Karpas-422 (cell line): Measurements from ENCODE around the gene KCTD3. TPM values are rescaled to one million over a fixed set of nuclear protein-coding genes. Genes with fewer than 3 reads are reported as not detected.

ENCODE experiments used
- DNase-seq: peaks from one replicate; pipeline ENCODE4 v3.0.0-alpha.2; 2015
- H2AFZ ChIP-seq: fragments of 200-600 bp; sonication (generic); 2 replicates; pipeline ENCODE4 v1.6.1; 2014; ENCODE audit warnings: antibody characterized with exemption, low read length, mixed read lengths
- H3K27ac ChIP-seq: fragments of 200-600 bp; sonication (generic); 2 replicates; pipeline ENCODE4 v1.5.1; 2014; ENCODE audit warnings: mild to moderate bottlenecking, low read length, moderate library complexity
- H3K27me3 ChIP-seq: fragments of 200-600 bp; sonication (generic); 2 replicates; pipeline ENCODE4 v1.6.1; 2014; ENCODE audit warnings: low read length, mixed read lengths
- H3K36me3 ChIP-seq: fragments of 200-600 bp; sonication (generic); 2 replicates; pipeline ENCODE4 v1.6.1; 2014; ENCODE audit warnings: low read length, mixed read lengths; ENCODE audit not compliant: insufficient read depth
- H3K4me1 ChIP-seq: fragments of 200-600 bp; sonication (generic); 2 replicates; pipeline ENCODE4 v1.6.1; 2014; ENCODE audit warnings: mild to moderate bottlenecking, low read length, mixed read lengths
- H3K4me2 ChIP-seq: fragments of 200-600 bp; sonication (generic); 2 replicates; pipeline ENCODE4 v1.6.1; 2014; ENCODE audit warnings: low read length, low read depth, mild to moderate bottlenecking; ENCODE audit not compliant: poor library complexity, severe bottlenecking
- H3K4me3 ChIP-seq: fragments of 200-600 bp; sonication (generic); 2 replicates; pipeline ENCODE4 v1.5.1; 2014; ENCODE audit warnings: mild to moderate bottlenecking, antibody characterized with exemption, low read length, mixed read lengths
- H3K79me2 ChIP-seq: fragments of 200-600 bp; sonication (generic); 2 replicates; pipeline ENCODE4 v1.6.1; 2014; ENCODE audit warnings: mild to moderate bottlenecking, low read length, mixed read lengths
- H3K9ac ChIP-seq: fragments of 200-600 bp; sonication (generic); 2 replicates; pipeline ENCODE4 v1.6.0; 2014; ENCODE audit warnings: low read length
- H3K9me2 ChIP-seq: fragments of 200-600 bp; sonication (generic), shearing (Covaris generic); replicated peaks from 2 replicates; pipeline ENCODE4 v1.6.0; 2014; ENCODE audit warnings: mild to moderate bottlenecking, low read length, moderate library complexity; ENCODE audit not compliant: insufficient read depth
- H3K9me3 ChIP-seq: fragments of 300-700, 200-600 bp; sonication (generic); 2 replicates; pipeline ENCODE4 v1.6.1; 2014; ENCODE audit warnings: low read length, mixed read lengths
- H4K20me1 ChIP-seq: fragments of 200-600 bp; sonication (generic); 2 replicates; pipeline ENCODE4 v1.6.1; 2014; ENCODE audit warnings: mild to moderate bottlenecking, antibody characterized with exemption, low read length, low read depth; ENCODE audit not compliant: insufficient read depth
- total RNA-seq: library from RNA; depleted of rRNA; stranded (reverse); fragments of >200 nt; shearing (Covaris generic); gene quantifications from 2 replicates; pipeline ENCODE4 v1.2.3, GENCODE V29; 2014; ENCODE audit warnings: low replicate concordance

The KCTD3 gene
- total RNA-seq, 1 experiment from 2014 or later = not detected

DNA sequence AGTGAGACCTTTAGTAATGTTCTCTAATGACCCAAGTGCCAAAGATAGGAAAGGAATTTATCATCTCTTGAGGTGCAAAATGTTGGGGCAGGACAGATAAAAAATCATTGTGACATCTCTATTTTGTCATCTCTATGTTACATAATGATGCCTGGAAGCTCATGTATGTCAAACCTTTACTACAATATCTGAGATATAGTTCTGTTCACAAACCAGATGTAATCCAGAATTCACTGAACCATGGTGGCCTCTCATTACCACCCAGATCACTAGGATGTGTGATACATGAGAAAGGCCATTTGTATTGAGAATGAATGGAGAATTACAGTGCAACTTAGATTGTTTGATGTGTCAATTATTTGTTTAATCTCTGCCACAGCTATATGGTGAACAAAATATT is 22.0 kb upstream of the KCTD3 start:
- Histone ChIP-seq H3K9ac (no peak overlapping the region), H3K79me2 (no peaks in the 10 kb centered on the region), H3K4me3 (no peak overlapping the region), H3K9me3 (no peaks in the 10 kb centered on the region), H3K36me3 (no peaks in the 10 kb centered on the region), H3K9me2 (no peaks in the 10 kb centered on the region), H4K20me1 (no peaks in the 10 kb centered on the region), H3K4me1 (no peaks in the 10 kb centered on the region), H3K4me2 (no peak overlapping the region), H2AFZ (no peak overlapping the region), H3K27me3 (no peaks in the 10 kb centered on the region), H3K27ac (no peak overlapping the region)
- no peak for DNase-seq

- no peaks in the 10 kb centered on the region for H3K36me3 ChIP-seq
- no peak overlapping the region for H3K27ac ChIP-seq
- H2AFZ ChIP-seq = no peak overlapping the region
- no peak overlapping the region for H3K9ac ChIP-seq
- no peak for DNase-seq
- no peaks in the 10 kb centered on the region for H3K4me1 ChIP-seq
- no peaks in the 10 kb centered on the region for H3K9me2 ChIP-seq
- no peak overlapping the region for H3K4me2 ChIP-seq
- no peaks in the 10 kb centered on the region for H3K9me3 ChIP-seq
- no peak overlapping the region for H3K4me3 ChIP-seq
- no peaks in the 10 kb centered on the region for H4K20me1 ChIP-seq
- no peaks in the 10 kb centered on the region for H3K79me2 ChIP-seq
- H3K27me3 ChIP-seq = no peaks in the 10 kb centered on the region
These were observed 20.1 kb upstream of the KCTD3 start for GRCh38 chr1:215547011-215547410.

- no peaks in the 10 kb centered on the region for H4K20me1 ChIP-seq
- H3K36me3 ChIP-seq = no peaks in the 10 kb centered on the region
- H3K27ac ChIP-seq = no peak overlapping the region
- DNase-seq = no peak
- no peak overlapping the region for H3K4me3 ChIP-seq
- H3K4me1 ChIP-seq = no peaks in the 10 kb centered on the region
- H3K9me3 ChIP-seq = peaks cover 5% of the 10 kb centered on the region; the same call in 1 of the 2 replicates
- H3K4me2 ChIP-seq = no peak overlapping the region
- no peak overlapping the region for H2AFZ ChIP-seq
- no peak overlapping the region for H3K9ac ChIP-seq
- H3K9me2 ChIP-seq = no peaks in the 10 kb centered on the region
- no peaks in the 10 kb centered on the region for H3K27me3 ChIP-seq
- no peaks in the 10 kb centered on the region for H3K79me2 ChIP-seq
These were observed 15.3 kb upstream of the KCTD3 start for GRCh38 chr1:215551806-215552205.

DNA sequence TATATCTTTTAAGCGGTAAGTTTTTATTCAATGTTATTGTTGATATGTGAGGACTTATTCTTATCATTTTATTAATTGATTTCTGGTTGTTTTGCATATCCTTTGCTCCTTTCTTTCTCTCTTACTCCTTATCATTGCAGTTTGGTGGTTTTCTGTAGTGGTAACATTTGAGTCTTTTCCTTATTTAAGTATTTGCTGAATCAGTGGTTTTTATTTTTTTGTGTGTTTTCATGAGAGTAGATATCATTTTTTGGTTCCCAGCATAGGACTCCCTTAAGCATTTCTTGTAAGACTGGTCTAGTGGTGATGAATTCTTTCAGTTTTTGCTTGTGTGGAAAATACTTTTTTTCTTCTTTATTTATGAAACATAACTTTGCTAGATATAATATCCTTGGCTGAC is 12.2 kb upstream of the KCTD3 start:
- Histone ChIP-seq H3K27me3 (no peaks in the 10 kb centered on the region), H3K79me2 (no peaks in the 10 kb centered on the region), H2AFZ (no peak overlapping the region), H3K9me2 (no peaks in the 10 kb centered on the region), H3K9me3 (peaks cover 6% of the 10 kb centered on the region), H3K27ac (no peak overlapping the region), H3K36me3 (no peaks in the 10 kb centered on the region), H4K20me1 (no peaks in the 10 kb centered on the region), H3K9ac (no peak overlapping the region), H3K4me1 (no peaks in the 10 kb centered on the region), H3K4me3 (no peak overlapping the region), H3K4me2 (no peak overlapping the region)
- DNase-seq = no peak

GRCh38 chr1:215555531-215555930 is 11.6 kb upstream of the KCTD3 start:
- no peak overlapping the region for H3K9ac ChIP-seq
- no peaks in the 10 kb centered on the region for H3K79me2 ChIP-seq
- no peaks in the 10 kb centered on the region for H3K9me2 ChIP-seq
- no peak overlapping the region for H3K4me2 ChIP-seq
- H3K4me1 ChIP-seq = no peaks in the 10 kb centered on the region
- H4K20me1 ChIP-seq = no peaks in the 10 kb centered on the region
- H3K9me3 ChIP-seq = peaks cover 6% of the 10 kb centered on the region
- no peak for DNase-seq
- no peak overlapping the region for H2AFZ ChIP-seq
- no peak overlapping the region for H3K27ac ChIP-seq
- H3K27me3 ChIP-seq = no peaks in the 10 kb centered on the region
- H3K4me3 ChIP-seq = no peak overlapping the region
- no peaks in the 10 kb centered on the region for H3K36me3 ChIP-seq

- H4K20me1 ChIP-seq = no peaks in the 10 kb centered on the region
- H3K36me3 ChIP-seq = no peaks in the 10 kb centered on the region
- H3K79me2 ChIP-seq = no peaks in the 10 kb centered on the region
- no peak overlapping the region for H2AFZ ChIP-seq
- DNase-seq = no peak
- no peaks in the 10 kb centered on the region for H3K4me1 ChIP-seq
- H3K9me2 ChIP-seq = 0 out of 2 replicates have a peak, but pooled peaks cover 4% of the 10 kb centered on the region
- H3K4me3 ChIP-seq = no peak overlapping the region
- H3K27ac ChIP-seq = no peak overlapping the region
- no peaks in the 10 kb centered on the region for H3K27me3 ChIP-seq
- no peak overlapping the region for H3K9ac ChIP-seq
- no peak overlapping the region for H3K4me2 ChIP-seq
- peaks cover 6% of the 10 kb centered on the region for H3K9me3 ChIP-seq
These were observed 10.1 kb upstream of the KCTD3 start for GRCh38 chr1:215556996-215557395.

- H3K36me3 ChIP-seq = no peaks in the 10 kb centered on the region
- no peak overlapping the region for H3K4me2 ChIP-seq
- H3K27me3 ChIP-seq = no peaks in the 10 kb centered on the region
- no peaks in the 10 kb centered on the region for H3K4me1 ChIP-seq
- no peak overlapping the region for H3K4me3 ChIP-seq
- H3K9me3 ChIP-seq = peaks cover 6% of the 10 kb centered on the region
- no peak for DNase-seq
- H3K79me2 ChIP-seq = no peaks in the 10 kb centered on the region
- no peaks in the 10 kb centered on the region for H4K20me1 ChIP-seq
- no peak overlapping the region for H2AFZ ChIP-seq
- no peak overlapping the region for H3K27ac ChIP-seq
- 0 out of 2 replicates have a peak, but pooled peaks cover 4% of the 10 kb centered on the region for H3K9me2 ChIP-seq
- no peak overlapping the region for H3K9ac ChIP-seq
These were observed 9.6 kb upstream of the KCTD3 start for GRCh38 chr1:215557504-215557903.

DNA sequence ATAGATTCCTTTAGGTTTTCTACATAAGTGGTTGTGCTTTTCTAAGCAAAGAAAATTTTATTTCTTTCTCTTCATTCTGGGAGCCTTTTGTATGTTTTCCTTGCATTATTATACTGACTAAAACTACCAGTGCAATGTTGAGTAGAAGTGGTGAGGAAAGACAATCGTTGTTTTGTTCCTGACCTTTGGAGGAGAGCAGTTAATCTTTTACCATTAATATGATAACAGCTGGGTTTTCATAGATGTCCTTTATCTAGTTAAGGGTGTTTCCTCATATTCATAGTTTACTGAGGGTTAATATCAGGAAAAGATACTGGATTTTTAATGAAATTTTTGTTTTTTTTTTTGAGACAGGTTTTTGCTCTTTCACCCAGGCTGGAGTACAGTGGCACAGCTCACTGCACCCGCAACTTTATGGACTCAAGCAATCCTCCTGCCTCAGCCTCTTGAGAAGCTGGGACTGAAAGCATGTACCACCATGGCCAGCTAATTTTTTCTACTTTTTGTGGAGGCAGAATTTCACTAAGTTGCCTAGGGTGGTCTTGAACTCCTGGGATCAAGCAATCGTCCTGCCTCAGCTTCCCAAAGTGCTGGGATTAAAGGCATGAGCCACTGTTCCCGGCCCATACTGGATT is 9.0 kb upstream of the KCTD3 start:
- Histone ChIP-seq H4K20me1 (no peaks in the 10 kb centered on the region), H3K36me3 (no peaks in the 10 kb centered on the region), H2AFZ (no peak overlapping the region), H3K9ac (no peak overlapping the region), H3K4me3 (no peak overlapping the region), H3K9me2 (0 out of 2 replicates have a peak, but pooled peaks cover 4% of the 10 kb centered on the region), H3K4me1 (no peaks in the 10 kb centered on the region), H3K79me2 (no peaks in the 10 kb centered on the region), H3K4me2 (no peak overlapping the region), H3K9me3 (peaks cover 6% of the 10 kb centered on the region), H3K27ac (no peak overlapping the region), H3K27me3 (no peaks in the 10 kb centered on the region)
- no peak for DNase-seq
